ENCODE data around the gene LYZL1.
"Not testable (repeated sequence)": the region's sequence is repeated elsewhere in the genome, so short reads cannot be mapped to it uniquely, and the experiment has no call there.

LYZL1 gene

GRCh38 chr10:29288906-29289305 lies at the start of gene LYZL1:
Gene LYZL1, plus strand, starts transcription at chr10:29289070. Its CDS starts 2,798 bp downstream, at chr10:29291868.
- DNase-seq, result not testable (repeated sequence)

DNA sequence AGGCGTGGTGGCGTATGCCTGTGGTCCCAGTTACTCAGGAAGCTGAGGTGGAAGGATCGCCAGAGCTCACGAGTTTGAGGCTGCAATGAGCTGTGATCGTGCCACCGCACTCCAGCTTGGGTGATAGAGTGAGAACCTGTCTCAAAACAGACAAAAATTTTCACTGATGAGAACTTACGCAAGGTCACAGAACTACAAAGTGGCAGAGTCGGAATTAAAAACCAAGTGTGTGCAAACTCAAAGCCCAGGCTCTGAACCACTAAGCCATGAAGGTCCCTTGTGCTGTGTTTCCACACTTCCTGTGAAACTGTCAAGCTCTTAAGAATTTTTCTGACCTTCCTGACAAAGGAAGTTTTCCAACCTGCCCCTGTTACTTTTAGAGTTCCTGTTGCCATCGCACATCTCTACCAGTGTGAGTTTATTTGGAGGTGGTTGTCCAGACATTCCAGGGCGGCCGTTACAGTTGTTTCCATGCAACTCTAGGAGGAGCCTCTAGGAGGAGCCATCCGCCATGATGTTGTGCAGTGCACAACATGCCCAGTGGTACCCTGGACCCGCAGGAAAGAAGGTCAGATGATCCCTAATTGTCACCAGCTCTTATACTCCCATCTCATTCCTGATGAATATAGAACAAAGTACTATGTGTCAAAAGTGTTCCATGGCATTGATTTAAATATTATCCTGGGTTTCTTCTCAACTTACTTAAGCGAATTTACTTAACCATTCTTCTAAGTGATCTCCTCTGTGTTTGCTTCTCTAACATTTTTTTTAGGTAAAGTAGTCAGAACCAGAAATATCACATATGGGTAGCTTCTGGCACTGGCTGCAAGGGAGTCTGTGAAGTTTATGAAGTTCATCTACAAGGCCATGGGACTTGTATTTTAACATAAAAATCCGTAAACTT lies 49.0 kb upstream of the LYZL1 start:
- peak; percentile 43 to 50 for DNase-seq

GRCh38 chr10:29240986-29241660 lies 47.7 kb upstream of the LYZL1 start:
- no peak for DNase-seq

DNA sequence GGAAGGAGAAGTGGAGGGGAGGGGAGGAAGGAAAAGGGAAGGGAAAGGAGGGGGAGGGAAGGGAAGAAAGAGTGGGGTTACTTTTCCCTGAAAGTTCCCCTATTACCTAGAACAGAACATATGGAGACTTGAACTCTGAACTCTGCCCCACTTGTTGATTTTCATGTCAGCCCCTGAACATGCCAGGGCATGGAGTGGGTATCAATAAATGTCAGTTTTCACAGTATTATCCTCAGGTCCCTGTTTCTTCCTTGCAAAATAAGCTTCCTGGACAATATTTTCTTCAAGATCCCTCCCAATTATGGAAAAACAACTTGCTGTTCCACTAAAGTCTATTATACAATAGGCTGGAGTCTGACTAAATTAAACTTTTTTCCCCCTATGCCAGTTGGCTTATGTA lies 46.9 kb upstream of the LYZL1 start:
- DNase-seq, result no peak

DNA sequence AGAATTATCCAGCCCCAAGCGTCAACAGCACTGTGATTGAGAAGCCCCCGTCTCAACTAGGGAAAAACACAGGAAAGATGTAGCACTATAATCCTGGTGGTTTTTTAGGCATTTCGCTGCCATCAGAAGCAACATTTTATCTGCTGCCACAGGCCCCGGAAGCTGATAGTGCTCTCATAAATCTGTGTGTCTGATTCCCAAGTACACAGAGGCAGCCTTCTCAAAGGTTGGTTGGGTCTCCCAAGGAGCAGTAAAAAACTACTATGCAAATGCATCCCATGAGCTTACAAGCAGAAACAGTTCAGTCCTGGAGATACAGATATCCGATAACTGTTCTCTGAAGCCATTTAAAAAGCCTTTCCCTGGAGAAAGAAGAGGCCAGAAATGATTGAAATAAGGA lies 45.8 kb upstream of the LYZL1 start:
- DNase-seq, result no peak

GRCh38 chr10:29243750-29244149 lies 45.1 kb upstream of the LYZL1 start:
- DNase-seq, result no peak

- no peak for DNase-seq
These were observed 43.9 kb upstream of the LYZL1 start for GRCh38 chr10:29244978-29245377.

DNA sequence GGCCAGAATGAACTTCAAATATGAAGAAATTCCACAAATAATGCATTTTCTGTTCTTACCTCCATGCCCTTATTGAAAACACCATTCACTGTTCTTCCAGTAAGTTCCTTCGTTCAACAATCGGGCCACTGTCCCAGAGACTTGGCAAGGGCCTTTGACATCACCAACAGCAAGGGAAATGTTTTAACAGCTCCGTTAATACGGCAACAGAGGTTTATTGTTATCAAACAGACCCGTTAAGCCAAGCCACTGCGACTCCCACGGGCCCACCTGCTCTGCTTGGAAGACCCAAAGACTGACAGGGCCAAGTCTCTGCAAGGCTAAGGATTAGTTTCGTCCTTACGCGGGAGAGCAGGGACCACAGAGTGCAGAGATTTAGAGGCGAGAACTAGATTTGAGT lies 43.4 kb upstream of the LYZL1 start:
- DNase-seq, result no peak

GRCh38 chr10:29246449-29246848 lies 42.4 kb upstream of the LYZL1 start:
- no peak for DNase-seq

GRCh38 chr10:29248158-29248557 lies 40.7 kb upstream of the LYZL1 start:
- no peak for DNase-seq

- no peak for DNase-seq
These were observed 39.9 kb upstream of the LYZL1 start for GRCh38 chr10:29249018-29249417.

DNA sequence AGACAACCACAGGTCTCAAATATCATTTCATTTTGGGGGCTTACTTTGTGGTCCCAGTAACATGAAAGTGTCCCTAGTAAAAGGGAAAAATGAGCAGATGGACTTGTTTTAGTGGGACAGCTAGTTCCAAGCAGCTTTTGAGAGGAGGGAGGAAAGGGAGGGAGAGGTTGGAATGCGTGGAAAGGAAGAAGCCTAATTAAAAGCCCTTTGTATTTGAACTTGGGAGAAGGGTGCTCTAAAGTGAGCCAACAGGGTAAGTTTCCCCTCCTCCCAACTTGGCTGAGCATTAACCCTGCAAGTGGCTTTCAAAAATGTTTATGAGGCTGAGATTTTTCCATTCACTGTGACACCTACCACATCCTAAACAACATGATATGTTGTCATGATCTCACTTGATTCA lies 38.8 kb upstream of the LYZL1 start:
- DNase-seq, result no peak

DNA sequence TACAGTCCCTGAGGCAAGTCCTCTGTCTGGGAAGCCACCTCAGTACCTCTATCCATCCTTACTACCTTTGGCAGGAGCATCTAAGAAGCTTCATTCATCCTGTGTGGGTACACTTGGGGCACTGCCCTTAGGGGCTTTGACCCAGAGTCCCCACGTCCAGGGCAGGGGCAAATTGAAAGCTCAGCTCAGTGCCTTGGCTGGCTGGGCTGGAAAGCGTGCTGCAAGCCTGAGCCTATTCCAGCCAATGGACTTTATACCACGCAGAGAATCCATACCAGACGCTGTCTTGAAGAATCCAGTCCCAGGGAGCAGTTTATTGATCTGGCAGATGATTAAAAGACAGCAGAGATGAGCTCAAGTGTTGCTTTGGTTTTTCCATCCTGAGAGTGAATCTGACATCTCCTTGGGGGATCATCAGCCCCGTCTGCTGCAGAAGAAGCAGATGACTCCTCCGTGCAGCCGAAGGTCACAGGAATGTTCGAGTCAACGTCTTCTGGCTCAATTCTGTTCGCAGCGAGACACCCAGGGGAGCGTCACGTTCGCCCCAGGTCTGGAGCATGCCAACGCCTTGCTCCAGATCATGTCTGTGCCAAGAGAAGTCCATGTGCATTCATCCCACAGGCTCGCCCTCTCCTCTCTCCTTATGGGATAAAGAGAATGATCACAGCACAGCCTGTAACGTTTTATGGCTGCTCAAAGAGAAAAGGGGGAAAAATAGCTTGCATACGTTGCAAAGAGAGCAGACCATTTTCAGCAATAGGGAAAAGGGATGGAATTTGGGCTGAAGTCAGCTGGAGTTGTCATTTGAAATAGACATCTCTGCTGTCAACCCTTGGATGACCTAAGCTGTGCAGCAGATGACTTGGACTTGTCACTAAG lies 35.8 kb upstream of the LYZL1 start:
- DNase-seq, result no peak

DNA sequence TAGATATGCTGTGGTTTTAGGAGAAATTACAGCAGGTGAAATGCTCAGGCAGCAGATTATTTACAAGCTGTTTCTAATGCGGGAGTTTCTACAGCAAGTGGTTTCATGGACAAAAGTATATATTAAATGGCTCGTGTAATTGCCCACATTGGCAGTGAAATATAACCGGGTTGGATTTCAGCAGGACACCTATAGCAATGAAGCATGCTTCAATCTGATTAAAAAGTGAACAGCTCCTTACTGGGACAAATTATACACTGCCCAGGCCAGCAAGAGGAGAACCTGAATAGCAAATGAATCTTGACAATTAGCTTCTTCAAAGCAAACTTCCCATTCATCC lies 35.2 kb upstream of the LYZL1 start:
- DNase-seq, result no peak

DNA sequence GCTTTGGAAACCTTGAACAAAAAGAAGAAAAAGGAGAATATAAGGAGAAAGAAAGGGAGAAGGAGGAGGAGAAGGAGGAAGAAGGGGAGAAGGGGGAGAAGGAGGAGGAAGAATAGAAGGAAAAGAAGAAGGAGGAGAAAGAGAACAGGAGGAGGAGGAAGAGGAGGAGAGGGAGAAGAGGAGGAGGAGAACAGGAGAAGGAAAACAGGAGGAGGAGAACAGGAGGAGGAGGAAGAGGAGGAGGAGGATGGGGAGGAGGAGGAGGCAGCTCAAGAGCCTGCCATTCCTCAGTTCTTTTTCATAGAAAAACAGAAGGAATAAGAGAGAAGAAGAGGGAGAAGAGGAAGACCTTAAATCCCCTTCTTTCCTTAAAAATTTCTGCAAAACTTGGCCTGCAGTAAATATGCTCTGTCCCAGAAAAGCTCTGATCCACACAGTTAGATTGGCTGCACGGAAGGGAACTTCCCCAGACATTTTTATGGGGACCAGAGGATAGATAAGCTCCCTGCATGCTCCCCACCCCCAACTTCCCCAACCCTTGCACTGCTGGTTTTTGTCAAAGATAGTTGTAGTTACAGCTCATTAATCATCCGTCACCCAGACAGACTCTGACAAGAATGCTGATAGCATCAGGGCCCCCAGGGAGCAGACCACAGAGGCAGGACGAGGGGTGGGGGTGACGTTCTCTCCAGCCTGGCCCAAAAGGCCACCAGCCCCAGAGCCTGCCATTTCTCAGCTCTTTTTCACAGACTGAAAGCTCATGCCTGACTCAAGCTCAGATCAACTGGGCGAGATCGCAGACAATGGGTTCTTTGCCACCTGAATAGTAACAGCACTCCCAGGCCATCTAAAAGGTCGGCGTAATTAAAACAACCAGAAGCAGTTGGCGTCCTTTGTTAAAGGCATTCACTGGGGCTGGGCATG lies 34.5 kb upstream of the LYZL1 start:
- no peak for DNase-seq

DNA sequence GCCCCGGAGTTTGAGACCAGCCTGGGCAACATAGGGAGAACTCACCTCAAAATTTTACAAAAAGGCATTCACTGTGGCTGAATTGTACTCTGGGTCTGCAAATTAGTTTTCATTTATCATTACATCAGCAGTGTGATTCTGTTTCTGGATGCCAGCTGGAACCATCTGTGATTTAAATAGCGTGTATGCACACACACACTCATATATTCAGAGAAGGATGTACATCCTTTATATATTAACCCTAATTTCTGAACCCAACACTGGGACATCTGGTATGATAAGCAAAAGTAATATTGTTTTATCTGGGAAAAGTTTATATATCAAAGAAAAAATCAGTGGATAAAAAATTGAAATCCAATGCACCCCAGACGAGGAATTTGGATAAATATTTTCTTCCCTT lies 33.8 kb upstream of the LYZL1 start:
- no peak for DNase-seq

GRCh38 chr10:29256019-29256418 lies 32.9 kb upstream of the LYZL1 start:
- DNase-seq, result no peak

DNA sequence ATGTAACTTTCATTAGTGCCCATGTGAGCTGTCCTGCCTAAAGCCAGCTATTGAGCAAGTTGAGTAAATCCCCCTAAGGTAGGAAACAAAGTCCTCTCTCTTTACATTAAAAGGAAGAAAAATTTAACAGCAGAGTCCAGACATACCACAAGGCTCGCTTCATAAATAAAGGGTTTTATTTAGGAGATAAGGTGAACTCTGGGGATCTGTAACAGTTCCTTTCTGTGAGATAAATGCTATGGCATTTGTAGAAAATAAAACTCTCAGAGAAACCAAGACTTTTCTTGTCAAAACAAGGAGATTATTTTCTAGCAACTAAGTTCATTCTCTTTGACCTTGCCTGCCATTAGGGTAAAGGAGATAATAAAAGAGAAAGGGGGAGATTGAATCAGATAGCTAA lies 32.3 kb upstream of the LYZL1 start:
- no peak for DNase-seq

- peak in 1 of 2 experiments; percentile 32 for DNase-seq
These were observed 31.6 kb upstream of the LYZL1 start for GRCh38 chr10:29257106-29257783.

- DNase-seq, result no peak
These were observed 31.1 kb upstream of the LYZL1 start for GRCh38 chr10:29257784-29258135.

DNA sequence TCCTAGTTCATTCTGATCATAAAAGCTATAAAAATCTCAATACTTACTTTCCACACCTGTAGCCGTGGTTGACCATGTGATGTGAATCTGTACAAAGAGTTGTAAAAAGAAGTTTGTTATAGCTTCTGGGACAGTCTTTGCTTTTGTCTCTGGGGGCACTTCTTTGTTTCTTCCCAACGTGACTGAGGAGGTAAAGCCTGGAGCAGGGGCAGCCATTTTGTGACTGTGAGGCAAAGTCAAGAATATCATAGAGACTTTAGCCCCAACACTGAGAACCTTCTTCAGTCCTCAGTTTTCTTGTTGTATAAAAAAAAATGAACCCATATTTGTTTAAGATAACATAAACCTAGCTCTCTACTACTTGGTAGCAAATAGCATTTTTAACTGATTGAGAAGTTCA lies 29.4 kb upstream of the LYZL1 start:
- no peak for DNase-seq

- no peak for DNase-seq
These were observed 25.4 kb upstream of the LYZL1 start for GRCh38 chr10:29263506-29263905.

All from Kasumi-1 (cell line).